D721Med (cell line): ENCODE data around the gene ESCO1.

Source experiments
- DNase-seq: peaks from one replicate; pipeline ENCODE4 v3.0.0; 2011; ENCODE audit warnings: low spot score; ENCODE audit not compliant: insufficient read length
- FAIRE-seq: peaks from 2 replicates; lab custom pipeline; 2011; peaks lifted over from hg19 to GRCh38; lab: Jason Lieb, UNC
- TF ChIP-seq, protein P1 (sequence below): IDR thresholded peaks from 2 replicates; pipeline ENCODE4 v1.5.1; 2012; ENCODE audit warnings: mild to moderate bottlenecking, control low read depth; ENCODE audit not compliant: insufficient read depth; ENCODE audit errors: missing control alignments

ESCO1 gene

GRCh38 chr18:21489119-21489750 lies 111.3 kb downstream of the ESCO1 start:
- peak; percentile 77 for DNase-seq
- peak; percentile 87 for FAIRE-seq
- TF ChIP-seq, protein P1, sequence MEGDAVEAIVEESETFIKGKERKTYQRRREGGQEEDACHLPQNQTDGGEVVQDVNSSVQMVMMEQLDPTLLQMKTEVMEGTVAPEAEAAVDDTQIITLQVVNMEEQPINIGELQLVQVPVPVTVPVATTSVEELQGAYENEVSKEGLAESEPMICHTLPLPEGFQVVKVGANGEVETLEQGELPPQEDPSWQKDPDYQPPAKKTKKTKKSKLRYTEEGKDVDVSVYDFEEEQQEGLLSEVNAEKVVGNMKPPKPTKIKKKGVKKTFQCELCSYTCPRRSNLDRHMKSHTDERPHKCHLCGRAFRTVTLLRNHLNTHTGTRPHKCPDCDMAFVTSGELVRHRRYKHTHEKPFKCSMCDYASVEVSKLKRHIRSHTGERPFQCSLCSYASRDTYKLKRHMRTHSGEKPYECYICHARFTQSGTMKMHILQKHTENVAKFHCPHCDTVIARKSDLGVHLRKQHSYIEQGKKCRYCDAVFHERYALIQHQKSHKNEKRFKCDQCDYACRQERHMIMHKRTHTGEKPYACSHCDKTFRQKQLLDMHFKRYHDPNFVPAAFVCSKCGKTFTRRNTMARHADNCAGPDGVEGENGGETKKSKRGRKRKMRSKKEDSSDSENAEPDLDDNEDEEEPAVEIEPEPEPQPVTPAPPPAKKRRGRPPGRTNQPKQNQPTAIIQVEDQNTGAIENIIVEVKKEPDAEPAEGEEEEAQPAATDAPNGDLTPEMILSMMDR, result peak; percentile 70

GRCh38 chr18:21486905-21487437 lies 113.5 kb downstream of the ESCO1 start:
- DNase-seq (no peak), FAIRE-seq (peak; percentile 44)
- TF ChIP-seq, protein P1, result no peak

DNA sequence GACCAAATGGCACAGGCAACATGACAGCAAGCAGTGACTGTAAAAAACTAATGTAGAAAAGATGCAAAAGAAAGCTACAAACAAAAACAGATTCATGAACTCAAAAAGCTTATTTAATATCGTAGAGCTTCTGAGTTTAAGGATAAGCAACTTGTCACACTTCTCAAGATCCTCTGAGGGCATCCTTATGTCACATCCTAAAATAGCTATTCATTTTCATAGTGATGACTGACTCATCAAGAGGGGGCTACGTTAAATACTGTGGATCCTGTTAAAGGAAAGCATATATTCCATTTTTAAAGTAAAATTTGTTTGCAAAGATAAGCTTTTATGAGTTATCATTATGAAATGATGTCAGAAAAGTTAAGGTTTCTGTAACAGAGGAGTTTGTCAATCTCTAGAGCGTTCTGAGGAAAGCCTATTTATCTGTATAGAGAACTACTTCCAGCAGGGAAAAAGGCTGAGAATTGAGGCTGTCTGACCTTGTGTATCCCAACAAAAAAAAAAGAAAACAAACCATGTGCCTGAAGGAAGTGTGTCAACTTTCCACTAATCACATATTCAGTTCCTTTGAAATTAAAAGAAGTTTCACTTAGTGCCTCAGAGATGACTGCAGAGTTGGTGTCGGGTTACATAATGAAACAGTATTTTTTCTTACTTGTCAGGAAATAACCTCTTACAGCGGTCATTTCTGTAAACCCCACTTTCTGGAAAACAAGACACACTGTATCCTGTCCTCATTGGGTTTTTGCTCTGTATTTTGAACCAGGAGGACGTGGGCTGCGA lies 115.5 kb downstream of the ESCO1 start:
- DNase-seq (no peak), FAIRE-seq (peak; percentile 11)
- TF ChIP-seq, protein P1, result no peak

DNA sequence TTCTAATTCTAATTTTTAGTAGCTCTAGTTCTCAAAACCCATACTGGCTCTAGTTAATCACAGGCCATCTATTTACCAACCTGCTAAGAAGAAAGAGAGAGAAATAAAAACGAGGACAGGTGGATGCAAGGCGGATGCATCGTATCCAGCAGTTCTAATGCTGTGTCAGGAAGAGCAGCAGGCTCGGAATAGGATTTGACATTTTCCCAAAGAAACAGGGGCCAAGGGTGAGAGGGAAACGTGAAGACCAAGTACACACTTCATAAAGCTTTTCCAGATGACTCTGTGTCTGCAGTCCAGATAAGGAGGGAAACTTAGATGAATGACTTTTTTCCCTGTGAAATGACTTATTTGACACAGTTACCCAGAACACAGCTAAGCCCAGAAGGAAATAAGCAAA lies 117.5 kb downstream of the ESCO1 start:
- DNase-seq, result no peak
- no peak for FAIRE-seq

DNA sequence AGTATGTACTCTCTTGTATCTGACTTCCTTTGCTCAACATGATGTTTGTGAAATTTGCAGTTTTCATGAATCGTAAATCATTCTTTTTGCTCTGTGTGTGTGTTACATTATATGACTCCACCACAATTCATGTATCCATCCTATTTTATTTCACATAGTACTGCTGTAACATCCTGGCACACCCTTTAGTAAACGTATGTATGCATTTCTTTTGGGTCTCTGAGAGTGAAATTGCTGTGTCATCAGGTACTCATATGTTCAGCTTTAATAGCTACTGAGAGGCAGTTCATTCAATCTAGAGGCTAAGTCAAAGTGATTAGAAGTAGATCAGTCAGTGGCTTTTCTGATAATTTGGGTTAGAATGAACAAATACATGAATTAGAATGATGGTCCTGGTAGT lies 118.8 kb downstream of the ESCO1 start:
- TF ChIP-seq, protein P1, result no peak
- DNase-seq, result no peak
- FAIRE-seq, result peak; percentile 89

More for the DNA sequence above, 117.5 kb downstream of the ESCO1 start:
- TF ChIP-seq, protein P1, result no peak

DNA sequence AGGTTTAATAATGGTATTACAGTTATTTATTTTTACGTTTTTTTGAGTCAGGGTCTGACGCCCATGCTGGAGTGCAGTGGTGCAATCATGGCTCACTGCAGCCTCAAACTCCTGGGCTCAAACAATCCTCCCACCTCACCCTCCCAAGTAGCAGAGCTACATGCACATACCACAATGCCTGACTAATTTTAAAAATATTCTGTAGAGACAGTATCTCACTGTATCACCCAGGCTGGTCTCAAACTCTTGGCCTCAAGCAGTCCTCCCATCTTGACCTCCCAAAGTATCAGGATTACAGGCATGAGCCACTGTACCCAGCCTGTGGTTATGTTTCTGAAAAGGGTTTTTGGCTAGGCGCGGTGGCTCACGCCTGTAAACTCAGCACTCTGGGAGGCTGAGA lies 120.8 kb downstream of the ESCO1 start:
- no peak for FAIRE-seq

More for the DNA sequence above, 120.8 kb downstream of the ESCO1 start:
- TF ChIP-seq, protein P1, result no peak
- DNase-seq, result no peak
